GM19240 (cell line): ENCODE results near the gene GNAL.
"Not testable (repeated sequence)": the region's sequence is repeated elsewhere in the genome, so short reads cannot be mapped to it uniquely, and the experiment has no call there.

Experiments
- DNase-seq: peaks from one replicate; pipeline ENCODE4 v3.0.0; 2011; ENCODE audit warnings: low spot score; ENCODE audit not compliant: insufficient read length

GNAL gene

GRCh38 chr18:11849279-11849678 is 160.2 kb downstream of the GNAL start:
- no peak for DNase-seq

DNA sequence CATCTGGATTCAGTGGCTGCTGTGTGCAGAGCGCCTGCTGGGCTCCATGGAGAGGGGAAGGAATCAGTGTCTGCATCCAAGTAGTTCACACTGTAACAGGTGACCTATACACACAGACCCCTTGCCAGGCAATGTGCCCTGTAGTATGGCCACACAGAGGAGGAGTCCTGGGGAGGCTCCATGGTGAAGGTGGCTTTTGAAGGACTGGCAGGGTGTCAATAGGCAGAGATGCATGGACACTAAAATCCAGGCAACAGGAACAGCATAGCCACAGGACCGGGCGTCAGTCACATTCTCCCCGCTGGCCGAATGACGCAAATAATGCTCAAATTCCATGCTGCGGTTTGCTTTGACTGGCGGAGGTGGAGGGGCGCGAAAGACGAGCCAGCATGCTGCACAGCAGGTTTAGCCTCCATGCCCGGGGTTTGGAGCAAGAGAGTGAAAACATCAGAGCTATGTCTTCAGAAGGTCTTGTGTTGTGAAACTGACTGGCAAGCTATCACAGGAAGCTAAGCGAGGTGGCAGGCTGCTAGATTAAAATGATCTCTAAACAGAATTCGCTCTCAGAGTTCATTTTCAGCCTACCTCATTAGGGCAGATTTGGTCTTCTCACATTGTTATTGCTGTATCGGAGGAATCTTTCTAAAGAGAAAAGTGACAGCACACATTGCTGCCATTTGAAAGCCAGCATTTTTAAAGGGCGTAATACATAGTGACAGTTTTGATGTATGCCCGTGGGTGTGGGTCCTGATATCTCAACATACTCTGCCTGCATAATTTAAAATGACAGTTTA is 161.0 kb downstream of the GNAL start:
- no peak for DNase-seq

DNA sequence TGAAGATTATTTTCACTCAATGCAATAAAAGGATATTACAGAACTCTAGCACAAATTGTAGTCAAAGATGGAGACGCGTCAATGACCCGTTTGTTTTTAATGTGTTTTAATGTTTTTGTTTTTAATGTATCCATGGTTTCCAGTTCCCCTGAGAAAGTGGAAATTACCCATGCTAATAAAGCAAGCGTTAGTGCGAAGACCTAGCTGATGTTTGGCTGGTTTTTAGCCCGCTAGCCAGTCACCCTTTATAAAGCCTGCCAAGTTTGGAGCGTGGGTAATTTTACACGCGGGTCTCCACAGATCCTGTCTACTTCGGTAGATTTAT is 161.7 kb downstream of the GNAL start:
- no peak for DNase-seq

GRCh38 chr18:11851146-11851805 is 162.2 kb downstream of the GNAL start, which contains the start of gene CHMP1B:
CHMP1B (plus strand) TSS chr18:11851413; CDS start chr18:11851512, 99 bp downstream.
- DNase-seq = peak; percentile 91

DNA sequence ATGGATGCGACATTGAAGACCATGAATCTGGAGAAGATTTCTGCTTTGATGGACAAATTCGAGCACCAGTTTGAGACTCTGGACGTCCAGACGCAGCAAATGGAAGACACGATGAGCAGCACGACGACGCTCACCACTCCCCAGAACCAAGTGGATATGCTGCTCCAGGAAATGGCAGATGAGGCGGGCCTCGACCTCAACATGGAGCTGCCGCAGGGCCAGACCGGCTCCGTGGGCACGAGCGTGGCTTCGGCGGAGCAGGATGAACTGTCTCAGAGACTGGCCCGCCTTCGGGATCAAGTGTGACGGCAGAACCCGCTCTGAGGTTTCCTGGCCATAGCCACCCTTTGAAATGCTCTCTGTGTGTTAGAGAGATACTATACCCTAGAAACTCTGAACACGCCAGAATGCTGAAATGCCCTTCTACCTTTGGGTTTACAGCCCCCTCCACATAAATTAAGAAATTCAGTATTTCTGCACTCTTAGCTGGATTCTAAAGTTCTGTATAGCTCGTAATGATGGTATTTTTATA is 162.8 kb downstream of the GNAL start:
- DNase-seq = no peak

DNA sequence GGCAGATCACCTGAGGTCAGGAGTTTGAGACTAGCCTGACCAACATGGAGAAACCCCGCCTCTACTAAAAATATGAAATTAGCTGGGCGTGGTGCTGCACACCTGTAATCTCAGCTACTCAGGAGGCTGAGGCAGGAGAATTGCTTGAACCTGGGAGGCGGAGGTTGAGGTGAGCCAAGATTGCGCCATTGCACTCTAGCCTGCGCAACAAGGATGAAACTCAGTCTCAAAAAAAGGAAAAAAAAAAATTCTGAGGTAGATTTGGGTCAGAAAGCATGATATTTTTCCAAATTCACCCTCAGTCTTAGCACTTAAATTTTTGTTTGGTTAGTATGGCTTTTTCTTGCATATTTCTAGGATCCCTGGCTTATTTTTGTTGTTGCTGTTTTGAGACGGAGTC is 165.5 kb downstream of the GNAL start:
- DNase-seq = not testable (repeated sequence)

DNA sequence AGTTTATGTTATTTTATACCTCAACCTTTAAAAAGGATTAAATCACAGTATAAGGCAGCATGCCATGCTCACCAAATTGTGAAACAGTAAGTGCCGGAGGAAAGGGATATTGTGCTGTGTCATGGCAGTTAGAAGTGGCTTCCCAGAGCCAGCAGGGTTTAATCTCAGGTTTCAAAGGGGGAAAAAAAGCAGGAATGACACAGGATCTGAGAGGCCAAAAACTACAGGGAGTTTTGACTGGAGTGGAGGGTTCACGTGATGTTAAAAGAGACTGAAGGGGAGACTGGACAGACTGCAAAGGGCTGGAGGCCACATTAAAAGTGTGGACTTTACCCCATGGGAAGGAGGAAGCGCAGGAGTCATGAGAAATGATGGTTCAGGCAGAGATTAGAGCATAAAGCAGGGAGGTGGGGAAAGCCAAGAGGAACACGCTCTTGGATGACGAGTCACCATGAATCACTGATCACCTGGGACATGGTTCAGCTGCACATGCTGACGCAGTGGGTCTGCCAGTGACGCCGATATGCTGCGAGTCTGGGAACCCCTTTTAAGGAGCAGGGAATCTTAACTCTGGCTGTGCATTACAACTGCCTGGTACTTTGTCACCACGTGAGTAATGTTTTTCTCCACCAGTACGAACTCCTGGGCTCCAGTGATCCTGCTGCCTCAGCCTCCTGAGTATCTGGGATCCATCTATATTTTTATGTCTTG is 168.3 kb downstream of the GNAL start:
- no peak for DNase-seq

DNA sequence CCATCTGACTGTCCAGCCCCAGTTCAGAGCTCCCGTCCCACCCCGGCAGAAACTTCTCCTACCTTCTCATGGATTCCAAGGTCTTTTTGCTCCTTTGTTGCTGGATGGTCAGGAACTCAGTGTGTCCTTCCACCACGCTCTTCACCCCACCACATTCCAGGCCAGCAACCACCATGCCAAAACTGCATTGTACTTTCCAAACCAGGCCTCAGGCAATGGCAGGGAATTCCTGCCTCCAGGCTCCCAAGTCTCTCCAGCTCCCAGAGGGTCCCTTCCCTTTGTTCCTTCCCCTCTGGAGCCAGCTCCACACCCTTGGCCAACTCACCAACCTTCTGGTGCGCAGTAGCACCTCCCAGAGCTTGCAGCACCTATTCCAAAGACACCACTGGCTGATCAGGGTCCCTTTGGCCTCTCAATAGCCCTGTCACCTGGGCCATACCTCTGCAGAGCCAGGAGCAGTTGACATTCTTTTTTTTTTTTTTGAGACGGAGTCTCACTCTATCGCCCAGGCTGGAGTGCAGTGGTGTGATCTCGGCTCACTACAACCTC is 170.3 kb downstream of the GNAL start:
- no peak for DNase-seq

- DNase-seq = no peak
Measured at GRCh38 chr18:11859903-11860407, 170.9 kb downstream of the GNAL start.

GRCh38 chr18:11860594-11861450 is 171.8 kb downstream of the GNAL start:
- no peak for DNase-seq

DNA sequence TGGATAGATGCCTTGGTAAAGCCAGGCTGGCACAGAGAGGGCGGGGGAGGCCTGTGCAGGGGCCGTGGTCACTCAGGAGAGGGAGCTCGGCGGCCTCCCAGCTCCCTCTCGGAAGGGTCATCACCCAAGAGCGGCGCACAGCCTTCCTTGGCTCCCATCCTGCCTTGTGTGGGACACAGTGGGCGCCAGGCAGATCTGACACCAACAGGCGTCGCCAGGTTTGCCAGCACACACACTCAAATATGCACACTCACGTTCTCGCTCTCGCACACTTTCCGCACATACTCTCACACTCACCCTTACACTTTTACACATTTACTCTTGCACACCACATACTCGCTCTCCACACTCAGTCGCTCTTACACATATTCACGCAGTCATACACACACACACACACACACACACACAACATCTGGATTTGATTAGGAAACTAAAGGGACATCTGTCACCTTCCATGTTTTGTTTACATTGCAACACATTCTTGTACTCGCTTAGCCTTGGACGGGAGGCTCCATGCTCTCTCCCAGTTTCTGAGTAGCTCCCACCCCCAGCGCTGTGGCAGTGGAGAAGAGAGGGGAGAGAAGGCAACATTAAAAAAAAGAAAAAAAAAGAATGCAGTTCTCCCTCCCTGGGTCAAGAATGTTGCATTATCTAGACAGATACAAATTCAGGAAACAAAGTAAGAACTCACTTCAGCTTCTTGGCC is 172.7 kb downstream of the GNAL start:
- no peak for DNase-seq

DNA sequence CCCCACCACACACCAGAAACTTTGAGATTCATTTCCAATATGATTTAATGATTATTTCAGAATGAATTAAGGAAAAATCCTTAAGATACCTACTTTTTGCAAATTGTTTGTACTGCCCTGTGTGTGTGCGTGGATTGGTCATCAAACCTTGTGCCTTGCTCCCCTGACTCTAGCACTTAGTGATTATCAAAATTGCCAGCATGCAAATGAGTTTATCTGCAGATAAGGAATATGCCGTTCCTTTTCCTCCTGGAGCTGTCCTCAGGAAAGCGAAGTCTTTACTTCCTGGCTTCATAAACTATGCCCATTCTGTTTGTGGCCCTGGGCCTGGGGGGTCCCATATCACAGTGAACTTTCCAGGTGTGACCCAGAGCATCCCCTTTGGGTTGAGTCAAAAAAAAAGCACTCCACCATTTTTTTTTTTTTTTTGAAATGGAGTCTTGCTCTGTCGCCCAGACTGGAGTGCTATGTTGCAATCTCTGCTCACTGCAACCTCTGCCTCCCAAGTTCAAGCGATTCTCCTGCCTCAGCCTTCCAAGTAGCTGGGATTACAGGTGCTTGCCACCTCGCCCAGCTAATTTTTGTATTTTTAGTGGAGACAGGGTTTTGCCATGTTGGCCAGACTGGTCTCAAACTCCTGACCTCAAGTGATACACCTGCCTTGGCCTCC is 173.5 kb downstream of the GNAL start:
- DNase-seq = no peak

DNA sequence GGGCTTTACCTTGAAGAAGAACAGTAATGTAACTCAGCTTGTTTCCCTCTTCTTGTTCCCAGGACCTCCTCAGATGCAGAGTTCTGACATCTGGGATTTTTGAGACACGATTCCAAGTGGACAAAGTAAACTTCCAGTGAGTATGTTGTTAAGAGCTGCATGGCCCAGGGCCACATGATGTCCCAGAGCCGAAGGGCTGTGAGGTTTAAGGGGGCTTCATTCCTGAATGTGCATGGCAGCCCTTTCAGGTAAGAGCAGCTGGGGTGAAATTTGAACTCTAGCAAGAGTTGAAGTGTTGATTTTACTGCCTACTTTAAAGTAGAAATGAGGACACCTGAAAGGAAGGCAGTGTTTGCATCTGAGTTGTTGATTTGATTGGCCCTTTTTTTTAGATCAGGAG is 175.4 kb downstream of the GNAL start:
- no peak for DNase-seq

DNA sequence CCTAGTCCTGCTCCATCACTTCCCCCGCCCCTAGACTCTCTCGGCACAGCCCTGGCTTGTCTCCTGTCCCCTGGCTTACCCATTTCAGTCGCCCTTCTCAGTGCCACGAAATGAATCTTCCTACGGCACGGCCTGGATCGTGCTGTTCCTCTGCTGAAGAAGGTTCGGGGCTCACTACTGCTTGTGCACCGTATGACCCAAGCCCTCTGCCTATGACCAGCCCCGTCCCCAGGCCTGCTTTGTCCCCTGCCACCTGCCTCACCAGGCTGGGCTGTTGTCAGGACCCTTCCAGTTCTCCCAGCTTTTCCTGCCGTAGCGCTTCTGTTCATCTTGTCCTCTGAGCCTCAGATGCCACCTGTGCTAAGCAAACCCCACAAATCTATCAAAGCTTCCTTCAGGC is 176.0 kb downstream of the GNAL start:
- DNase-seq = no peak

DNA sequence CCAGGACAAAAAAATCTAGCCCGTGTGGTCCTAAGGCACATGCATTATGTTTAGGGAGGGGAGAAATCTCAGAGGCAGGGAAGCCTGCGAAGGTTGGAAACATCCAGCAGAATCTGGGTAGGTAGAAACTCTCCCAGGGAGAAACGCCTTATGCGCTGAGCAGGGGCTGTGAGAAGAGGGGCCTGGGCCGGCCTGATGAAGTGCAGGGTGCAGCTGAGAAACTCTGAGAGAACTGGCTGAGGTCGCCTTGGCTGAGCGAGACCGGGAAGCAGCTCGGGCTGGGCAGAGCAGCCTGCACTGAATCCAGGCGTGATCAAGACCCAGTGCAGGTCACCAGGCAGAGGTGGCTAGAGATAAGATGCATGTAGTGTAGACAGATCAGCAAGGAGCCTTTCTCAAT is 177.3 kb downstream of the GNAL start:
- no peak for DNase-seq

DNA sequence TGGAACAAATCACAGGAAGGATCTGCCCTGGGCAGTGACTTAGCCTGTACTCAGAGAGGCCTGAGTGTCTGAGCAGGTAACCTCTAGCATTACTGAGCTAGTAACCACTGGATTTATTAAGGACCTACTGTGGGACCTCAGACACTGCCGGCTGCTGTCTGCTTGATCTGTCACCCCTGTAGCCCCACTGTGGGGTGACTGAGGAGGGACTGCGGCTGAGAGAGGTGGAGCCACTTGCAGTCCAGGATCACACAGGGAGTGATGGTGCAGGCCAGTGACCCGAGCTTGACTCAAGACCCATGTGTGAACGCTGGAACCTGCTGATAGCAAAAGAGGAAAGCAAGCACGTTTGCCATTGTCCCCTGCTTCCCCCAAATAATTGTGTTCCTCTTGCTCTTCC is 177.7 kb downstream of the GNAL start:
- no peak for DNase-seq

DNA sequence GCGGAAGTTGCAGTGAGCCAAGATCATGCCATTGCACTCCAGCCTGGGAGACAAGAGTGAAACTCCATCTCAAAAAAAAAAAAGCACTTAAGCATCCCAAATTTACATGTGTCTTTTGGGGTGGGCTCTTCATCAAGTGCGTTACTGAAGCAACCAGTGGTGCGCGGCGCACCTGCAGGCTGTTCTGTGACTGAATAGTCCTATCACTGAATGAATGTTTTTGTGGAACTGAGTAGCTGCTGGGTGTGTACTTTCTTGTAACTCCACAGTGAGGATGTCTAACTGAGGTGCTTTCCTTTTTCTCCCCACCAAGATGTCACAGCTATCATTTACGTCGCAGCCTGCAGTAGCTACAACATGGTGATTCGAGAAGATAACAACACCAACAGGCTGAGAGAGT is 179.2 kb downstream of the GNAL start:
- no peak for DNase-seq

DNA sequence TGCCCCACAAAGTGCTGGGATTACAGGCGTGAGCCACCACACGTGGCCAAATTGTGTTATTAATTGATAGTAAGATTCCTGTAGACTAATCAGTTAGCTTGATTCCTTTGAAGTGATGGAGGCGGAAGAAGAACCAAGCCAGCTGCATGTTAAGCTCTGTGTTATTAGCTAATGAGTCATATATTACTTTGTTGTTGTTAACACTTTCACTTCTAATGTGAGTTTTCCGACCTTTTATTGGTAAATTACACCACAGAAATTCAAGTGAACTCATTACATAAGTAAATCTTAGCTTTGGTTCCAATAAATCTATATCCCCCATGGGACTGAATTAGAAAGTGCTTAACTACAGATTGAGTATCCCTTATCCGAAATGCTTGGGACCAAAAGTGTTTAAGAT is 182.4 kb downstream of the GNAL start:
- no peak for DNase-seq

DNA sequence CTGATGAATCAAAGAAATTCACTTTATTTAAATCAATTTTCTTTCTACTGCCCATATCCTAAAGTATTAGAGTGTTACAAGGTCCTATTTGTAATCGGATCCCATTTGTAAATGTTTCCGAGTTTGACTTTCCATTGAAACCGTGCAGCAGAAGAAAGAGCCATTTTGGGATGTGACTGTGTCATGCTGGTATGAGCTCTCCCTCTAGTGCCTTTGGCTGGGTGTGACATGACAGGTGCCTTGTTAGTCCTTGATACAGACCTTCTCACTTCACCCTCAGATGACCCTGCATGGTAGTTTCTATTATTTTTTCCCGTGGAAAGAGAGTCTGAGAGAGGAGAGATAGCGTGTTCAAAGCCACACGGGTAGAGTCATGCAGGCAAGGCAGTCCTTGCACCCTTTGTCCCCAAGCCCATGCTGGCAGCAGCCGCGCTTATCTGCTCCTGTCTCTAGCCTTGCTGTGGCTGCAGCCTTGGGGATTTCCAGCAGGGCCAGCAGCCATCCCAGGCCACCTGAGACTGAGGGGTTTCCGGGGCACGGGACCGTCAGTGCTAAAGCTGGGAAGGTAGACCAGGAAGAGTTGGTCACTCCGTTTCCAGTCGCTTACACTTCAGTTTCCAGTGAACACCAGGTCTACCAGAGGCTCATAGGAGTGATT is 183.5 kb downstream of the GNAL start:
- DNase-seq = no peak
